Tibial nerve (tissue), 4 donors: Measurements from ENCODE around the gene ACP3.

ENCODE experiments used
- EP300 ChIP-seq, 2 donors: sonication (generic); formaldehyde crosslinking; IDR thresholded peaks; one replicate each; pipeline ENCODE4 v1.6.1; 2017; ENCODE audit warnings: antibody characterized with exemption in 2 of 2, mild to moderate bottlenecking in 1 of 2
- POLR2A ChIP-seq, 2 donors: fragments of 450-650 bp; IDR thresholded peaks; one replicate each; pipeline ENCODE4 v1.6.1; 2017; ENCODE audit warnings: antibody characterized with exemption in 2 of 2, mild to moderate bottlenecking in 2 of 2, moderate library complexity in 2 of 2
- TF ChIP-seq, protein P1 (sequence below), 5 experiments: fragments of 200-600 bp in 3 of 5; fragments of 450-650 bp in 2 of 5; sonication (generic) in 3 of 5; IDR thresholded peaks; one replicate each; pipeline ENCODE4 v1.5.1; 2016 to 2019; ENCODE audit warnings: antibody characterized with exemption in 5 of 5, mild to moderate bottlenecking in 3 of 5, moderate library complexity in 2 of 5

DNA sequence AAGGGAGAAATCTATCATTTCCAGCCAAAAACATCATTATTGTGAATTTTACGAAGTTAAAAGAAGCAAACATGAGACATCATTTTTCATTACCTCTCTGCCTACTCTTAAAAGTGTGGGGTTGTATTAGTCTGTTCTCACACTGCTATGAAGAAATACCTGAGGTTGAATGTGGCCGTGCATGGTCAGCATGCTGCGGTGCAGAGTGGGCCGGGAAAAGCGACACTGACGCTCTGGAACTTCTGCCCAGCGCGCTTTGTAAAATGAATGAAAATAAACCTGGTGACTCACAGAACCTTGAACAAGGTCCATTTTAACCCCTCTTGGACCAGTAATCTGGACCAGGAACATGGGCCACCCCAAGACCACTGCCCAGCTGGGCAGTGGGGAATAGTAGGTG lies 69.1 kb downstream of the ACP3 start:
- TF ChIP-seq POLR2A (IDR thresholded peaks at IDR 0.05) (no peak), EP300 (IDR thresholded peaks at IDR 0.05) (no peak)
- TF ChIP-seq, protein P1, sequence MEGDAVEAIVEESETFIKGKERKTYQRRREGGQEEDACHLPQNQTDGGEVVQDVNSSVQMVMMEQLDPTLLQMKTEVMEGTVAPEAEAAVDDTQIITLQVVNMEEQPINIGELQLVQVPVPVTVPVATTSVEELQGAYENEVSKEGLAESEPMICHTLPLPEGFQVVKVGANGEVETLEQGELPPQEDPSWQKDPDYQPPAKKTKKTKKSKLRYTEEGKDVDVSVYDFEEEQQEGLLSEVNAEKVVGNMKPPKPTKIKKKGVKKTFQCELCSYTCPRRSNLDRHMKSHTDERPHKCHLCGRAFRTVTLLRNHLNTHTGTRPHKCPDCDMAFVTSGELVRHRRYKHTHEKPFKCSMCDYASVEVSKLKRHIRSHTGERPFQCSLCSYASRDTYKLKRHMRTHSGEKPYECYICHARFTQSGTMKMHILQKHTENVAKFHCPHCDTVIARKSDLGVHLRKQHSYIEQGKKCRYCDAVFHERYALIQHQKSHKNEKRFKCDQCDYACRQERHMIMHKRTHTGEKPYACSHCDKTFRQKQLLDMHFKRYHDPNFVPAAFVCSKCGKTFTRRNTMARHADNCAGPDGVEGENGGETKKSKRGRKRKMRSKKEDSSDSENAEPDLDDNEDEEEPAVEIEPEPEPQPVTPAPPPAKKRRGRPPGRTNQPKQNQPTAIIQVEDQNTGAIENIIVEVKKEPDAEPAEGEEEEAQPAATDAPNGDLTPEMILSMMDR (IDR thresholded peaks at IDR 0.05): no peak
